ENCODE measurements around the gene TSPAN15.

Gene TSPAN15

GRCh38 chr10:69474742-69475432 is 23.6 kb downstream of the TSPAN15 start:
- Histone ChIP-seq H4K20me1 (ENCODE audit: insufficient read depth, low read length, poor library complexity, severe bottlenecking) (no peaks in the 10 kb centered on the region), H3K9me3 (ENCODE audit: insufficient read depth, low read depth, low read length) (no peaks in the 10 kb centered on the region), H3F3A (ENCODE audit: low read depth) (no peaks in the 10 kb centered on the region), H3K9ac (ENCODE audit: low read depth, low read length, poor library complexity, severe bottlenecking) (no peak overlapping the region), H3K4me2 (ENCODE audit: low read depth, low read length, poor library complexity, severe bottlenecking) (no peak overlapping the region), H3K27me3 (ENCODE audit: insufficient read depth, low read length, poor library complexity, severe bottlenecking) (no peaks in the 10 kb centered on the region), H3K4me1 (ENCODE audit: insufficient read depth, low read length, poor library complexity, severe bottlenecking) (peaks cover 12% of the 10 kb centered on the region), H3K9me2 (replicated peaks; ENCODE audit: low read depth, low read length) (no peaks in the 10 kb centered on the region), H3K36me3 (ENCODE audit: insufficient read depth, low read length) (no peaks in the 10 kb centered on the region), H3K4me3 (ENCODE audit: low read length, poor library complexity, severe bottlenecking) (no peak overlapping the region), H2AFZ (ENCODE audit: low read length) (no peak overlapping the region), H3K79me2 (ENCODE audit: insufficient read depth, low read length) (no peaks in the 10 kb centered on the region)
- no peak for TF ChIP-seq CTCF (conservative IDR thresholded peaks at IDR 0.05; ENCODE audit: low read length)
- TF ChIP-seq EZH2phosphoT487 (IDR thresholded peaks at IDR 0.05; ENCODE audit: borderline replicate concordance) = no peak

- TF ChIP-seq CTCF (conservative IDR thresholded peaks at IDR 0.05; ENCODE audit: low read length) (no peak), EZH2phosphoT487 (IDR thresholded peaks at IDR 0.05; ENCODE audit: borderline replicate concordance) (no peak)
These were observed 24.2 kb downstream of the TSPAN15 start for GRCh38 chr10:69475433-69475830.

GRCh38 chr10:69477968-69478597 is 26.8 kb downstream of the TSPAN15 start:
- H3K4me3 ChIP-seq (ENCODE audit: low read length, poor library complexity, severe bottlenecking) = no peak overlapping the region
- no peaks in the 10 kb centered on the region for H3K79me2 ChIP-seq (ENCODE audit: insufficient read depth, low read length)
- H3K4me1 ChIP-seq (ENCODE audit: insufficient read depth, low read length, poor library complexity, severe bottlenecking) = peaks cover 10% of the 10 kb centered on the region
- no peaks in the 10 kb centered on the region for H3F3A ChIP-seq (ENCODE audit: low read depth)
- no peak overlapping the region for H2AFZ ChIP-seq (ENCODE audit: low read length)
- H3K27me3 ChIP-seq (ENCODE audit: insufficient read depth, low read length, poor library complexity, severe bottlenecking) = no peaks in the 10 kb centered on the region
- no peak for TF ChIP-seq EZH2phosphoT487 (IDR thresholded peaks at IDR 0.05; ENCODE audit: borderline replicate concordance)
- no peak for TF ChIP-seq CTCF (conservative IDR thresholded peaks at IDR 0.05; ENCODE audit: low read length)
- H3K4me2 ChIP-seq (ENCODE audit: low read depth, low read length, poor library complexity, severe bottlenecking) = no peak overlapping the region
- no peaks in the 10 kb centered on the region for H3K9me2 ChIP-seq (replicated peaks; ENCODE audit: low read depth, low read length)
- H3K9ac ChIP-seq (ENCODE audit: low read depth, low read length, poor library complexity, severe bottlenecking) = no peak overlapping the region
- H3K9me3 ChIP-seq (ENCODE audit: insufficient read depth, low read depth, low read length) = no peaks in the 10 kb centered on the region
- no peaks in the 10 kb centered on the region for H4K20me1 ChIP-seq (ENCODE audit: insufficient read depth, low read length, poor library complexity, severe bottlenecking)
- no peaks in the 10 kb centered on the region for H3K36me3 ChIP-seq (ENCODE audit: insufficient read depth, low read length)

More at GRCh38 chr10:69475433-69475830, 24.2 kb downstream of the TSPAN15 start:
- peaks cover 14% of the 10 kb centered on the region for H3K4me1 ChIP-seq (ENCODE audit: insufficient read depth, low read length, poor library complexity, severe bottlenecking)
- H3K36me3 ChIP-seq (ENCODE audit: insufficient read depth, low read length) = no peaks in the 10 kb centered on the region
- H3K79me2 ChIP-seq (ENCODE audit: insufficient read depth, low read length) = no peaks in the 10 kb centered on the region
- H3K9me2 ChIP-seq (replicated peaks; ENCODE audit: low read depth, low read length) = no peaks in the 10 kb centered on the region
- H3K9ac ChIP-seq (ENCODE audit: low read depth, low read length, poor library complexity, severe bottlenecking) = no peak overlapping the region
- H2AFZ ChIP-seq (ENCODE audit: low read length) = no peak overlapping the region
- no peaks in the 10 kb centered on the region for H3K9me3 ChIP-seq (ENCODE audit: insufficient read depth, low read depth, low read length)
- no peak overlapping the region for H3K4me2 ChIP-seq (ENCODE audit: low read depth, low read length, poor library complexity, severe bottlenecking)
- H3F3A ChIP-seq (ENCODE audit: low read depth) = no peaks in the 10 kb centered on the region
- H4K20me1 ChIP-seq (ENCODE audit: insufficient read depth, low read length, poor library complexity, severe bottlenecking) = no peaks in the 10 kb centered on the region
- no peaks in the 10 kb centered on the region for H3K27me3 ChIP-seq (ENCODE audit: insufficient read depth, low read length, poor library complexity, severe bottlenecking)
- no peak overlapping the region for H3K4me3 ChIP-seq (ENCODE audit: low read length, poor library complexity, severe bottlenecking)
